Testis (tissue), 3 donors: ENCODE measurements around the gene TRMT10B. TPM values are rescaled to one million over a fixed set of nuclear protein-coding genes. Genes with fewer than 3 reads are reported as not detected.
"Not testable (repeated sequence)": the region's sequence is repeated elsewhere in the genome, so short reads cannot be mapped to it uniquely, and the experiment has no call there.

Experiments used
- DNase-seq: peaks from one replicate; pipeline ENCODE4 v3.0.0-alpha.2; 2019
- H3K27ac ChIP-seq, 2 donors: fragments of 200-600 bp; sonication (generic); one replicate each; pipeline ENCODE4 v1.5.1; 2019
- H3K27me3 ChIP-seq: fragments of 200-600 bp; sonication (generic); one replicate; pipeline ENCODE4 v1.5.1; 2019
- H3K36me3 ChIP-seq: fragments of 200-600 bp; sonication (generic); one replicate; pipeline ENCODE4 v1.5.1; 2017; ENCODE audit warnings: low read depth; ENCODE audit errors: missing control alignments
- H3K4me1 ChIP-seq: fragments of 200-600 bp; sonication (generic); one replicate; pipeline ENCODE4 v1.5.1; 2019
- H3K4me3 ChIP-seq, 2 donors: fragments of 200-600 bp; sonication (generic); one replicate each; pipeline ENCODE4 v1.5.1; 2017 to 2019
- H3K9me3 ChIP-seq: fragments of 200-600 bp; sonication (generic); one replicate; pipeline ENCODE4 v1.5.1; 2017
- POLR2A ChIP-seq: fragments of 450-650 bp; IDR thresholded peaks from one replicate; pipeline ENCODE4 v1.6.1; 2017; ENCODE audit warnings: antibody characterized with exemption, mild to moderate bottlenecking, moderate library complexity
- WGBS, 2 donors: methylation state at CpG; one replicate each; pipeline ENCODE4 v1.1.5; 2018; 5-methylcytosine and 5-hydroxymethylcytosine counted together
- intact Hi-C: fragments of 100-400 bp; cut with DNase I; formaldehyde crosslinking; loops from one replicate; pipeline ENCODE4 v1.15.1; 2023; ENCODE audit warnings: low total_unique reads
- polyA plus RNA-seq: library from polyadenylated mRNA; stranded (reverse); fragments of 350-450 nt; fragmentation: Illumina TruSeq; extraction: RNeasy Lipid Tissue Mini Kit (QIAGEN cat#74804); gene quantifications from one replicate; pipeline ENCODE4 v1.2.3, GENCODE V29; 2014; ENCODE audit warnings: low read depth, low replicate concordance; ENCODE audit not compliant: insufficient read depth
- total RNA-seq, 2 donors: library from RNA; depleted of rRNA; stranded (reverse); fragments of >200 nt; gene quantifications; one replicate each; pipeline ENCODE4 v1.2.3, GENCODE V29; 2016
- TF ChIP-seq, protein P1 (sequence below), 3 experiments: fragments of 450-650 bp in 2 of 3; fragments of 200-600 bp in 1 of 3; sonication (generic) in 1 of 3; IDR thresholded peaks; one replicate each; pipeline ENCODE4 v1.5.1; 2016 to 2019; ENCODE audit warnings: antibody characterized with exemption in 3 of 3, mild to moderate bottlenecking in 2 of 3, moderate library complexity in 1 of 3

TRMT10B gene
- total and polyA plus RNA-seq, 3 donors from 2014 or later: 4.9 to 10.9 (median 5.8) TPM

DNA sequence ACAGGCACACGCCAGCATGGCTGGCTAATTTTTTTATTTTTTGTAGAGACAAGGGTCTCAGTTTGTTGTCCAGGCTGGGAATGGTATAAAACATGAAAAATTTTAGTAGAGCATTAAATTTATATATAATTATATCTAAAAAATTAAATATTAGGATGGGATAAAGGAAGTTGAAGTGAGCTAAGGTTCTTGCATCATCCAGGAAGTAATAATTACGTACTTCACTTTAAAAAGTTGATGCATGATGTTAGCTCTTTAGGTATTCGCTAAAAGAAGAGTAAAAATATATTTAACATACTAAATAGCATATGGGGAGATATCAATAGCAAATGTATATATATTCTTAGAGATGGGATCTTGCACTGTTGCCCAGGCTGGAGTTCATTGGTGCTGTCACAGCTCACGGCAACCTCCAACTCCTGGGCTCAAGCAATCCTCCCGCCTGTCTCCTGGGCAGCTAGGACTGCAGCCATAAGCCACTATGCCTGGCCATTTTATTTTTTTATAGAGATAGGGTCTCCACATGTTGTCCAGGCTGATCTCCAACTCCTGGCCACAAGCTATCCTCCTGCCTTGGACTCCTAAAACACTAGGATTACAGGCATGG lies 59.3 kb downstream of the TRMT10B start:
- H3K27me3 ChIP-seq: no peaks in the 10 kb centered on the region
- no peak overlapping the region for H3K4me3 ChIP-seq
- no peak overlapping the region for H3K27ac ChIP-seq
- no peak for DNase-seq
- 94% methylated on average over 5 of the region's 5 CpGs for WGBS, 2 donors
- no peaks in the 10 kb centered on the region for H3K4me1 ChIP-seq
- no peaks in the 10 kb centered on the region for H3K36me3 ChIP-seq
- TF ChIP-seq, protein P1, sequence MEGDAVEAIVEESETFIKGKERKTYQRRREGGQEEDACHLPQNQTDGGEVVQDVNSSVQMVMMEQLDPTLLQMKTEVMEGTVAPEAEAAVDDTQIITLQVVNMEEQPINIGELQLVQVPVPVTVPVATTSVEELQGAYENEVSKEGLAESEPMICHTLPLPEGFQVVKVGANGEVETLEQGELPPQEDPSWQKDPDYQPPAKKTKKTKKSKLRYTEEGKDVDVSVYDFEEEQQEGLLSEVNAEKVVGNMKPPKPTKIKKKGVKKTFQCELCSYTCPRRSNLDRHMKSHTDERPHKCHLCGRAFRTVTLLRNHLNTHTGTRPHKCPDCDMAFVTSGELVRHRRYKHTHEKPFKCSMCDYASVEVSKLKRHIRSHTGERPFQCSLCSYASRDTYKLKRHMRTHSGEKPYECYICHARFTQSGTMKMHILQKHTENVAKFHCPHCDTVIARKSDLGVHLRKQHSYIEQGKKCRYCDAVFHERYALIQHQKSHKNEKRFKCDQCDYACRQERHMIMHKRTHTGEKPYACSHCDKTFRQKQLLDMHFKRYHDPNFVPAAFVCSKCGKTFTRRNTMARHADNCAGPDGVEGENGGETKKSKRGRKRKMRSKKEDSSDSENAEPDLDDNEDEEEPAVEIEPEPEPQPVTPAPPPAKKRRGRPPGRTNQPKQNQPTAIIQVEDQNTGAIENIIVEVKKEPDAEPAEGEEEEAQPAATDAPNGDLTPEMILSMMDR (IDR thresholded peaks at IDR 0.05): no peak
- TF ChIP-seq POLR2A: no peak
- intact Hi-C loops: no loop called here
- H3K9me3 ChIP-seq: no peaks in the 10 kb centered on the region

DNA sequence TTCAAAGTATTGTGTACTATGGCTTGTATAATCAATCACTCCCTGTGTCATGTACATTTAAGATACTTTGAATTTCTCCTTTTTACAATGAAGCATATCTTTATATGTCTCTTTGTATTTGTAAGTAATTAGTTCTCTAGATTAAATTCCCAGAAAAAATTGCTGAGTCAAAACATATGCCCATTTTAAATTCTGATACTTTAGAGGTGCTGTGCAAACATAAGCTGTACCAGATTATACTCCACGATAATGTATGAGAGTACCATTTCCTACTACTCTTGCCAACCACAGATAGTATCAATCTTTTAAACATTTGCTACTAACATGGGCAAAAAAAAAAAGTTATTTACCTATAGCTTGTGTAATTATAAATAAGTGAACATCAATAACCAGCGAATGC lies 65.2 kb downstream of the TRMT10B start:
- intact Hi-C loops: no loop called here
- WGBS, 2 donors: 78 to 86% methylated on average over 2 of the region's 2 CpGs
- Histone ChIP-seq H3K27ac (no peak overlapping the region), H3K4me3 (no peak overlapping the region), H3K36me3 (no peaks in the 10 kb centered on the region), H3K9me3 (no peaks in the 10 kb centered on the region), H3K27me3 (no peaks in the 10 kb centered on the region), H3K4me1 (no peaks in the 10 kb centered on the region)
- no peak for TF ChIP-seq POLR2A
- TF ChIP-seq, protein P1 (IDR thresholded peaks at IDR 0.05): no peak
- DNase-seq: no peak

DNA sequence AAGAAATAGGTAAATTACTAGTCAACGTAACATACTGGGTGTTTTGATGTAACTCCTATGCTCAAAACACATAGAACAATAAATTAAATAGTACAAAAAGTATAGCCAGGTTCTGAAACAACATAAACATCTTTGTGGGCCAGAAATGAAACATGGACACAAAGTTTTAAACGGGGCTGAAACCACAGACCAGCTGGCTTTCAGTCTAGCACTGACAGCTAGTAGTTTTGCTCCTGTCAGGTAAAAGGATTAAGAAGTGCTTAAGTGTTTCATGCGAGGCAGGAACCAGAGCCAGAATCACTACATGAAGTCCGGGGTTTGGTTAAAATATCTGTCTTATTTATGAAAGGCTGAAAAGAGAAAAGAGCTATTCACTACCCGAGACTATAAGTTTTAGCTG lies 66.5 kb downstream of the TRMT10B start:
- H3K27ac ChIP-seq: no peak overlapping the region
- no peaks in the 10 kb centered on the region for H3K9me3 ChIP-seq
- no peaks in the 10 kb centered on the region for H3K27me3 ChIP-seq
- intact Hi-C loops: no loop called here
- no peak overlapping the region for H3K4me3 ChIP-seq
- no peaks in the 10 kb centered on the region for H3K4me1 ChIP-seq
- DNase-seq: no peak
- 82 to 87% methylated on average over 5 of the region's 5 CpGs for WGBS, 2 donors
- no peaks in the 10 kb centered on the region for H3K36me3 ChIP-seq
- TF ChIP-seq POLR2A: no peak

DNA sequence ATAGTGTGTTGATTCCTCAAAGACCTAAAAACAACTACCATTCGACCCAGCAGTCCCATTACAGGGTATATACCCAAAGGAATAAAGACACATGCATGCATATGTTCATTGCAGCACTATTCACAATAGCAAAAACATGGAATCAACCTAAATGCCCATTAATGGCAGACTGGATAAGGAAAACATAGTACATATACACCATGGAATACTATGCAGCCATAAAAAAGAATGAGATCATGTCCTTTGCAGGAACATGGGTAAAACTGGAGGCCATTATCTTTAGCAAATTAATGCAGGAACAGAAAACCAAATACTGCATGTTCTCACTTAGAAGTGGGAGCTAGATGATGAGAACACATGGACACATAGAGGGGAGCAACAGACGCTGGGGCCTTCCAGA lies 71.6 kb downstream of the TRMT10B start:
- H3K9me3 ChIP-seq, H3K36me3 ChIP-seq, H3K4me1 ChIP-seq, intact Hi-C loops, H3K4me3 ChIP-seq, DNase-seq, H3K27me3 ChIP-seq, H3K27ac ChIP-seq: not testable (repeated sequence)
- WGBS, 2 donors: 78 to 95% methylated on average over 2 of the region's 2 CpGs

DNA sequence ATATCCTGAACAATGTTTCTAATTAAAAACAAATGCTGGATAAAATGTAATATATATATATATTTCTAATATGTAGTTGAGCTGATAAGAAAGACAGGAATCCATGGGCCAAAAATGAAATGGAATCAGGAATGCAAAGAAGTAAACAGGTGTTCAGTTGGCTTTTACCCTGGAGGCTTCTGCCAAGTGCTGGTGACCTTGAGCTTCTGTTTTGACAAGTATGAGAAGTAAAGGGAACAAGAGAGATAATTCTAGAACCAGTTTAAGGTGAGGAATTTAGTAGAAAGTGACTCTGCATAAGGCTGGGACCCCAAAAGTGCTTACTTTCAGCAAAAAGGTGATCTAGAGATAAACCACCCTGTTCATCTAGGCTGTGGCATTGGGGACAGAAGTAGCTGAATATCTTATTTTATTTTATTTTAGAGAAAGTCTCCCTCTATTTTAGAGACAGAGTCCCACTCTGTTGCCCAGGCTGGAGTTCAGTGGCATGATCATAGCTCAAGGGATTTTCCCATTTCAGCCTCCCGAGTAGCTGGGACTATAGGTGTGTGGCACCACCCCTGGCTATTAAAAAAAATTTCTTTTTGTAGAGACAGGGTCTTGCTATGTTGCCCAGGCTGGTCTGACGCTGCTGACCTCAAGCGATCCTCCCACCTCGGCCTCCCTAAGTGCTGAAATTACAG lies 74.0 kb downstream of the TRMT10B start:
- Histone ChIP-seq H3K9me3 (no peaks in the 10 kb centered on the region), H3K27me3 (no peaks in the 10 kb centered on the region), H3K4me3 (no peak overlapping the region), H3K36me3 (no peaks in the 10 kb centered on the region), H3K4me1 (no peaks in the 10 kb centered on the region), H3K27ac (no peak overlapping the region)
- intact Hi-C loops: no loop called here
- TF ChIP-seq, protein P1 (IDR thresholded peaks at IDR 0.05): no peak
- TF ChIP-seq POLR2A: no peak
- WGBS, 2 donors: 92 to 95% methylated on average over 4 of the region's 4 CpGs
- DNase-seq: no peak

Other genes with a start within 250 kb of the TRMT10B start
- 10 to 100 TPM; 28.3 to 31.7 TPM for gene FBXO10, start 177.4 kb upstream of the TRMT10B start, total RNA-seq
- 28.7 TPM for gene FBXO10, start 177.4 kb upstream of the TRMT10B start, polyA plus RNA-seq
- gene TOMM5, start 161.2 kb upstream of the TRMT10B start, total RNA-seq: 100 to 1,000 TPM in 1 of 2 donors, 10 to 100 TPM in 1; 96.5 to 113 TPM
- gene TOMM5, start 161.2 kb upstream of the TRMT10B start, polyA plus RNA-seq: 126 TPM
- gene FRMPD1, start 102.9 kb upstream of the TRMT10B start, total RNA-seq: 10 to 100 TPM; 48.0 to 67.3 TPM
- 15.9 TPM for gene FRMPD1, start 102.9 kb upstream of the TRMT10B start, polyA plus RNA-seq
- gene EXOSC3, start 31.3 kb downstream of the TRMT10B start, total RNA-seq: 10 to 100 TPM; 74.3 to 78.4 TPM
- gene EXOSC3, start 31.3 kb downstream of the TRMT10B start, polyA plus RNA-seq: 75.6 TPM
- gene DCAF10, start 47.0 kb downstream of the TRMT10B start, total RNA-seq: 10 to 100 TPM; 77.3 to 77.9 TPM
- gene DCAF10, start 47.0 kb downstream of the TRMT10B start, polyA plus RNA-seq: 104 TPM
- gene SLC25A51, start 150.3 kb downstream of the TRMT10B start, total RNA-seq: 10 to 100 TPM; 19.1 to 27.4 TPM
- gene SLC25A51, start 150.3 kb downstream of the TRMT10B start, polyA plus RNA-seq: 18.4 TPM